Ovary (tissue), 9 donors: ENCODE data around the gene ANKRD23. TPM values are rescaled to one million over a fixed set of nuclear protein-coding genes. Genes with fewer than 3 reads are reported as not detected.

Source experiments
- DNase-seq, 5 donors: peaks; one replicate each; pipeline ENCODE4 v3.0.0-alpha.2; 2019 to 2020
- H3K27ac ChIP-seq, 2 donors: fragments of 200-600 bp; one replicate each; pipeline versions ENCODE4 v1.5.1 to v1.8.0; 2019 to 2022
- H3K27me3 ChIP-seq: fragments of 200-600 bp; one replicate; pipeline ENCODE4 v1.8.0; 2022
- H3K36me3 ChIP-seq: fragments of 200-600 bp; sonication (generic); one replicate; pipeline ENCODE4 v1.5.1; 2019
- H3K4me1 ChIP-seq: one replicate; pipeline ENCODE4 v1.8.1; 2013; ENCODE audit warnings: mild to moderate bottlenecking, moderate library complexity; ENCODE audit not compliant: insufficient read depth
- H3K4me3 ChIP-seq: fragments of 200-600 bp; sonication (generic); one replicate; pipeline ENCODE4 v1.5.1; 2017
- H3K9me3 ChIP-seq, 2 donors: fragments of 200-600 bp in 1 of 2; sonication (generic) in 1 of 2; one replicate each; pipeline versions ENCODE4 v1.5.1 to v1.8.1; 2013 to 2019; ENCODE audit warnings: mild to moderate bottlenecking in 1 of 2, moderate library complexity in 1 of 2
- CTCF ChIP-seq, 3 donors: fragments of 450-650 bp in 2 of 3; fragments of 200-600 bp in 1 of 3; IDR thresholded peaks; one replicate each; pipeline versions ENCODE4 v1.5.1 to v1.8.0; 2016 to 2022; ENCODE audit warnings: antibody characterized with exemption in 3 of 3, mild to moderate bottlenecking in 1 of 3
- EP300 ChIP-seq: sonication (generic); formaldehyde crosslinking; IDR thresholded peaks from one replicate; pipeline ENCODE4 v1.6.1; 2017; ENCODE audit warnings: antibody characterized with exemption
- POLR2A ChIP-seq: fragments of 450-650 bp; IDR thresholded peaks from one replicate; pipeline ENCODE4 v1.6.1; 2017; ENCODE audit warnings: antibody characterized with exemption, mild to moderate bottlenecking, moderate library complexity
- WGBS, 3 donors: extraction: QIAGEN DNeasy Blood & Tissue Kit in 1 of 3; methylation state at CpG; one replicate each; pipeline versions ENCODE4 v1.1.5 to v1.1.7; 2013 to 2017; 5-methylcytosine and 5-hydroxymethylcytosine counted together
- intact Hi-C, 4 donors: fragments of 100-400 bp; cut with DNase I; formaldehyde crosslinking; loops; one replicate each; pipeline versions ENCODE4 v1.11.0 to v1.15.1; 2022 to 2023
- polyA plus RNA-seq, 2 donors: library from polyadenylated mRNA; stranded (reverse); fragments of 200-250 nt in 1 of 2; fragments of 350-450 nt in 1 of 2; fragmentation: Illumina TruSeq in 1 of 2; extraction: RNeasy Lipid Tissue Mini Kit (QIAGEN cat#74804) in 1 of 2; gene quantifications; one replicate each; pipeline ENCODE4 v1.2.3, GENCODE V29; 2013 to 2014
- total RNA-seq, 7 donors: library from RNA; depleted of rRNA in 2 of 7; stranded (reverse); fragments of >200 nt in 2 of 7; fragmentation: NEBNext Ultra II Directional in 3 of 7; extraction: Animal tissue kit (Norgen Biotek cat#: 25700) in 3 of 7; gene quantifications; one replicate each; pipeline versions ENCODE4 v1.1.0 to v1.2.4, GENCODE V29; 2016 to 2023
- donor health status: DM: no; HTN: no; CAD: no; lungs with moderate emphysema.
- donor health status: DM: no; HTN: no; CAD: no.
- donor health status: Bipolar disorder and iron deficiency.
- donor health status: DM: yes; HTN: yes; CAD: no.
- donor health status: DM: no; HTN: no; CAD: no.
- donor health status: DM: yes; HTN: yes; CAD: no.

The ANKRD23 gene
- total and polyA plus RNA-seq, 9 donors: 1.4 to 14.1 (median 8.4) TPM

GRCh38 chr2:96867756-96868554 lies 24.1 kb upstream of the ANKRD23 start:
- intact Hi-C loops: loop anchor here in 2 of 4 donors (2.0 to 5.0 kb wide), 2 partner anchors 39 to 84 kb away; no protein-coding TSS in a partner anchor
- H3K4me1 ChIP-seq: peaks cover 10% of the 10 kb centered on the region

GRCh38 chr2:96866986-96867755 lies 23.4 kb upstream of the ANKRD23 start:
- H3K4me1 ChIP-seq: peaks cover 10% of the 10 kb centered on the region
- H3K9me3 ChIP-seq: no peaks in the 10 kb centered on the region
- H3K36me3 ChIP-seq: no peaks in the 10 kb centered on the region
- peak overlapping the region; percentile 91 for H3K4me3 ChIP-seq
- no peak for DNase-seq
- no peaks in the 10 kb centered on the region for H3K27me3 ChIP-seq
- H3K27ac ChIP-seq: peak overlapping the region in 1 of 2 donors; percentile 96
- no peak for TF ChIP-seq EP300
- no peak for TF ChIP-seq POLR2A
- no peak for TF ChIP-seq CTCF (IDR thresholded peaks at IDR 0.05)
- intact Hi-C loops: loop anchor here in 1 of 4 donors (5.0 kb wide), 1 partner anchor 85 kb away; no protein-coding TSS in a partner anchor
- 48 to 50% (median 50%) methylated on average over 20 to 22 of the region's 22 CpGs for WGBS, 3 donors

More at GRCh38 chr2:96867756-96868554, 24.1 kb upstream of the ANKRD23 start:
- H3K27ac ChIP-seq: peak overlapping the region; percentile 96 to 98
- no peaks in the 10 kb centered on the region for H3K36me3 ChIP-seq
- DNase-seq: no peak
- TF ChIP-seq POLR2A (no peak), CTCF (IDR thresholded peaks at IDR 0.05) (no peak), EP300 (no peak)
- 3 to 8% (median 6%) methylated on average over 26 to 27 of the region's 27 CpGs for WGBS, 3 donors
- peak overlapping the region; percentile 91 for H3K4me3 ChIP-seq
- no peaks in the 10 kb centered on the region for H3K27me3 ChIP-seq
- H3K9me3 ChIP-seq: no peaks in the 10 kb centered on the region

GRCh38 chr2:96866586-96866985 lies 22.8 kb upstream of the ANKRD23 start:
- H3K36me3 ChIP-seq: no peaks in the 10 kb centered on the region
- intact Hi-C loops: loop anchor here in 1 of 4 donors (5.0 kb wide), 1 partner anchor 86 kb away; no protein-coding TSS in a partner anchor

More at GRCh38 chr2:96866586-96866985, 22.8 kb upstream of the ANKRD23 start:
- Histone ChIP-seq H3K27me3 (no peaks in the 10 kb centered on the region), H3K27ac (peak overlapping the region in 1 of 2 donors; percentile 6), H3K4me3 (no peak overlapping the region), H3K9me3 (no peaks in the 10 kb centered on the region), H3K4me1 (peaks cover 10% of the 10 kb centered on the region)
- DNase-seq: no peak
- 66 to 71% (median 66%) methylated on average over 8 of the region's 8 CpGs for WGBS, 3 donors
- TF ChIP-seq POLR2A (no peak), EP300 (no peak), CTCF (IDR thresholded peaks at IDR 0.05) (no peak)
